ENCODE measurements around the gene PLOD3. TPM values are rescaled to one million over a fixed set of nuclear protein-coding genes. Genes with fewer than 3 reads are reported as not detected.

The PLOD3 gene
- total and polyA plus RNA-seq, 9 of the 15 experiments (the other 6 are each of a cell fraction or from before 2014, with no cell fraction given), result 2.8 to 101 (median 30.9) TPM

DNA sequence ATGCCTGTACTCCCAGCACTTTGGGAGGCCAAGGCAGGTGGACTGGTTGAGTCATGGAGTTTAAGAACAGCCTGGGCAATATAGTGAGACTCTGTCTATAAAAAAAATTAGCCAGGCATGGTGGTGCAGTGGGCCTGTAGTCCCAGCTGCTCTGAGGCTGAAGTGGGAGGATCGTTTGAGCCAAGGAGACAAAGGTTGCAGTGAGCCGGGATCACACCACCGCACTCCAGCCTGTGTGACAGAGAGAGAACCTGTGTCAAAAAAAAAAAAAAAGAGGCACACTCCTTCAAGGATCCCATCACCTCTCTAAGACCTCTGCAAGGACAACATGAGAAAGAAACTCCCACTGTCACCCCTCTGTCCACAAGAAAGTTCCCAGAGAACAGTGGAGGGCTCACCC, 41.7 kb downstream of the PLOD3 start:
- ChIA-PET CTCF (ENCODE audit: low intra/inter-chr PET ratio) (no interaction called here), POLR2A (interaction anchor here (1.8 kb wide), 1 partner anchor 9 kb away, joined by 7 read pairs; no protein-coding TSS in a partner anchor)
- in situ Hi-C loops (cut with MboI) (no loop called here), intact Hi-C loops (cut with micrococcal nuclease) (no loop called here)
- FAIRE-seq (no peak), ATAC-seq (no peak), DNase-seq (ENCODE audit: extremely low read depth in 1 of 4, low spot score in 3 of 4) (no peak)
- no peaks in the 10 kb centered on the region for H3K9me1 ChIP-seq (ENCODE audit: control insufficient read depth, insufficient read depth, low read length)
- H3K27me3 ChIP-seq (ENCODE audit: control insufficient read depth in 2 of 2, insufficient read depth in 2 of 2, low read length in 2 of 2), result peaks cover 43 to 50% of the 10 kb centered on the region in 2 experiments; a peak in 4 of 5 replicates
- H3K9ac ChIP-seq (ENCODE audit: insufficient read depth in 1 of 2, low read depth in 2 of 2, low read length in 2 of 2), result no peak overlapping the region; a peak in 1 of 4 replicates
- no TSS peak for BruUV-seq (replicated peaks)
- no peak overlapping the region for H3K27ac ChIP-seq (ENCODE audit: extremely low read depth, low read depth, low read length)
- H3K4me3 ChIP-seq, result no peak overlapping the region
- no peak overlapping the region for H3K4me2 ChIP-seq (ENCODE audit: insufficient read depth, low read length)
- H3K4me1 ChIP-seq (replicated peaks in 1 of 2; ENCODE audit: control insufficient read depth in 2 of 2, insufficient read depth in 2 of 2, low read length in 2 of 2), result peaks cover 5 to 40% of the 10 kb centered on the region in 2 experiments; a peak in 4 of 5 replicates
- H3K79me2 ChIP-seq (ENCODE audit: control insufficient read depth, insufficient read depth, low read length), result no peaks in the 10 kb centered on the region
- no peaks in the 10 kb centered on the region for H3K9me3 ChIP-seq (replicated peaks; ENCODE audit: control insufficient read depth, insufficient read depth, low read depth, low read length)
- 10% methylated on average over 3 of the region's 3 CpGs for WGBS (ENCODE audit: insufficient coverage, low coverage, missing lambda C conversion rate)
- no peaks in the 10 kb centered on the region for H3K36me3 ChIP-seq (ENCODE audit: control insufficient read depth, insufficient read depth, low read length)
- no peaks in the 10 kb centered on the region; the same call in 1 of the 2 replicates for H4K20me1 ChIP-seq (replicated peaks; ENCODE audit: control insufficient read depth, insufficient read depth, low read length)
- no peak overlapping the region for H2AFZ ChIP-seq (ENCODE audit: low read depth, low read length)
- TF ChIP-seq, protein P1, sequence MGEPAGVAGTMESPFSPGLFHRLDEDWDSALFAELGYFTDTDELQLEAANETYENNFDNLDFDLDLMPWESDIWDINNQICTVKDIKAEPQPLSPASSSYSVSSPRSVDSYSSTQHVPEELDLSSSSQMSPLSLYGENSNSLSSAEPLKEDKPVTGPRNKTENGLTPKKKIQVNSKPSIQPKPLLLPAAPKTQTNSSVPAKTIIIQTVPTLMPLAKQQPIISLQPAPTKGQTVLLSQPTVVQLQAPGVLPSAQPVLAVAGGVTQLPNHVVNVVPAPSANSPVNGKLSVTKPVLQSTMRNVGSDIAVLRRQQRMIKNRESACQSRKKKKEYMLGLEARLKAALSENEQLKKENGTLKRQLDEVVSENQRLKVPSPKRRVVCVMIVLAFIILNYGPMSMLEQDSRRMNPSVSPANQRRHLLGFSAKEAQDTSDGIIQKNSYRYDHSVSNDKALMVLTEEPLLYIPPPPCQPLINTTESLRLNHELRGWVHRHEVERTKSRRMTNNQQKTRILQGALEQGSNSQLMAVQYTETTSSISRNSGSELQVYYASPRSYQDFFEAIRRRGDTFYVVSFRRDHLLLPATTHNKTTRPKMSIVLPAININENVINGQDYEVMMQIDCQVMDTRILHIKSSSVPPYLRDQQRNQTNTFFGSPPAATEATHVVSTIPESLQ (CRISPR knock-in tag; IDR thresholded peaks at IDR 0.05), result no peak
- TF ChIP-seq ZNF263 (CRISPR knock-in tag; IDR thresholded peaks at IDR 0.05; ENCODE audit: borderline replicate concordance) (no peak), DACH1 (IDR thresholded peaks at IDR 0.05; ENCODE audit: partially characterized antibody) (no peak), MEF2A (IDR thresholded peaks at IDR 0.05; ENCODE audit: control insufficient read depth, low read depth, low read length) (no peak), TCF15 (CRISPR knock-in tag; IDR thresholded peaks at IDR 0.05) (no peak), PHB2 (IDR thresholded peaks at IDR 0.05; ENCODE audit: low read depth) (no peak), SMARCE1 (IDR thresholded peaks at IDR 0.05) (no peak), NCOA6 (IDR thresholded peaks at IDR 0.05) (no peak), ZNF830 (CRISPR knock-in tag; IDR thresholded peaks at IDR 0.05) (no peak), GTF2B (IDR thresholded peaks at IDR 0.05; ENCODE audit: extremely low read depth, insufficient read length) (no peak), MCM7 (IDR thresholded peaks at IDR 0.05) (no peak), ZBTB43 (CRISPR knock-in tag; IDR thresholded peaks at IDR 0.05) (no peak), TSC22D4 (tag; IDR thresholded peaks at IDR 0.05) (no peak), TAL1 (IDR thresholded peaks at IDR 0.05) (no peak), HDAC1 (IDR thresholded peaks at IDR 0.05) (no peak)
- TF ChIP-seq, protein P2, sequence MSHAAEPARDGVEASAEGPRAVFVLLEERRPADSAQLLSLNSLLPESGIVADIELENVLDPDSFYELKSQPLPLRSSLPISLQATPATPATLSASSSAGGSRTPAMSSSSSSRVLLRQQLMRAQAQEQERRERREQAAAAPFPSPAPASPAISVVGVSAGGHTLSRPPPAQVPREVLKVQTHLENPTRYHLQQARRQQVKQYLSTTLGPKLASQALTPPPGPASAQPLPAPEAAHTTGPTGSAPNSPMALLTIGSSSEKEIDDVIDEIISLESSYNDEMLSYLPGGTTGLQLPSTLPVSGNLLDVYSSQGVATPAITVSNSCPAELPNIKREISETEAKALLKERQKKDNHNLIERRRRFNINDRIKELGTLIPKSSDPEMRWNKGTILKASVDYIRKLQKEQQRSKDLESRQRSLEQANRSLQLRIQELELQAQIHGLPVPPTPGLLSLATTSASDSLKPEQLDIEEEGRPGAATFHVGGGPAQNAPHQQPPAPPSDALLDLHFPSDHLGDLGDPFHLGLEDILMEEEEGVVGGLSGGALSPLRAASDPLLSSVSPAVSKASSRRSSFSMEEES (CRISPR knock-in tag; IDR thresholded peaks at IDR 0.05), result no peak
- TF ChIP-seq, protein P3, sequence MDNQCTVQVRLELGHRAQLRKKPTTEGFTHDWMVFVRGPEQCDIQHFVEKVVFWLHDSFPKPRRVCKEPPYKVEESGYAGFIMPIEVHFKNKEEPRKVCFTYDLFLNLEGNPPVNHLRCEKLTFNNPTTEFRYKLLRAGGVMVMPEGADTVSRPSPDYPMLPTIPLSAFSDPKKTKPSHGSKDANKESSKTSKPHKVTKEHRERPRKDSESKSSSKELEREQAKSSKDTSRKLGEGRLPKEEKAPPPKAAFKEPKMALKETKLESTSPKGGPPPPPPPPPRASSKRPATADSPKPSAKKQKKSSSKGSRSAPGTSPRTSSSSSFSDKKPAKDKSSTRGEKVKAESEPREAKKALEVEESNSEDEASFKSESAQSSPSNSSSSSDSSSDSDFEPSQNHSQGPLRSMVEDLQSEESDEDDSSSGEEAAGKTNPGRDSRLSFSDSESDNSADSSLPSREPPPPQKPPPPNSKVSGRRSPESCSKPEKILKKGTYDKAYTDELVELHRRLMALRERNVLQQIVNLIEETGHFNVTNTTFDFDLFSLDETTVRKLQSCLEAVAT (IDR thresholded peaks at IDR 0.05), result no peak

Measured in K562 (cell line).